NCI-H510A treated with DMSO at 0.1 percent for 48 hours (cell line): ENCODE measurements around the gene GNB5.
"Not testable (repeated sequence)": the region's sequence is repeated elsewhere in the genome, so short reads cannot be mapped to it uniquely, and the experiment has no call there.

Source experiments
- DNase-seq: peaks from one replicate; lab custom pipeline; 2025; lab: John Stamatoyannopoulos, UW

GNB5 gene

DNA sequence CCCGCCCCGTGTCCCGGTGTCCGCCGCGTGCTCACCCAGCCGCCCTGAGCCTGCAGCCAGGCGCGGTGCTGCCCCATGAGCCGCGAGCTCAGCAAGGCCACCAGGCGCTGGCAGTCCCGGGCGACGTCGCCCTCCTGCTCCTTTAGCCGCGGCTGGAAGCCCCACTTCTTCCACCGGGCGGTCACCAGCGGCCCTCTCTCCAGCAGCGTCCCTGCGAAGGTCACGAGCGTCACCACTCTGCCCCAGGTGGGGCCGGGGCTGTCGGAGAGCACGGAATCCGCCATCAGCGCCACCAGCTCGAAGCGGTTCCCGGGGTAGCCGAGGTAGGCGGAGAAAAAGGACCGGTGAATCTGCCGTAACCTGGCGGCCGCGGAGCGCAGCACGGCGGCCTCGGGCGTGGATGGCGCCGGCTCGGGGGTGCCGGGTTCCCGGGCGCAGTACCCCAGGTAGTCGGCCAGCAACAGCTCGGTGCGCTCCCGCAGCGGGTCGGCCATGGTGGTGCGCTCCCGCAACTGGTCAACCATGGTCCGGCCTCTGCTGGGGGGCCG lies 78.9 kb downstream of the GNB5 start:
- DNase-seq, result peak; percentile 2

DNA sequence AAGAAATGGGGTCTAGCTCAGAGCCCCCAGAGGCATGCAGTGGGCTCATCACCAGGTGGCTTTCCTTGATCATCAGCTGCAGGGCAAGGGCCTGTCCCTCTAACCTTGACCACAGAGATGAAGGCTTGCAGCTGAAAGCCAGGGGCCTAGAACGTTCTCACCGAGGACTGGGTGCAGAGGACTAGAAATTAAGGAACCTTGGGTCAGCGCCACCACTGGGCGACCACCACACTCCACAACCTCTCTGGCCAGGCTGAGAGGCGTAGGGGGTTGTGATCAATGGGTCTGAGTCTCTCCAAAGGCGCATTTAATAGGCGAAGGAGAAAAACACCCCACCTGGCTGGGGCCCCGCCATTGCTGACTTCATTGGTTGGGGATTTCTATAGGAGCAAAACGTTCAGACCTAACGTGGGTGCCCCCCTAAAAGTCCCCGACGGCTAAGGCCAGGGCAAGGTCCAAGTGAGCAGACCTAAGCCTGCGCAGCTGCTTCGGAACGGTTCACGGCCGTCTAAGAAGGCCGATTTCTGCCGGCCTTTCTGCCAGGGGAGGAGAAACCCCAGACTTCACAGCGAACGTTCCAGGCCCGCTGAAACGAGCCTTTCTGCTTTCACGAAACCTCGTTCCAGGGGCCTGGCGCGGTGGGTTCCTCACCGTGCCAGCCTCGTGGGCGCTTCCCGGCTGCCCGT lies 79.5 kb downstream of the GNB5 start:
- DNase-seq, result no peak

DNA sequence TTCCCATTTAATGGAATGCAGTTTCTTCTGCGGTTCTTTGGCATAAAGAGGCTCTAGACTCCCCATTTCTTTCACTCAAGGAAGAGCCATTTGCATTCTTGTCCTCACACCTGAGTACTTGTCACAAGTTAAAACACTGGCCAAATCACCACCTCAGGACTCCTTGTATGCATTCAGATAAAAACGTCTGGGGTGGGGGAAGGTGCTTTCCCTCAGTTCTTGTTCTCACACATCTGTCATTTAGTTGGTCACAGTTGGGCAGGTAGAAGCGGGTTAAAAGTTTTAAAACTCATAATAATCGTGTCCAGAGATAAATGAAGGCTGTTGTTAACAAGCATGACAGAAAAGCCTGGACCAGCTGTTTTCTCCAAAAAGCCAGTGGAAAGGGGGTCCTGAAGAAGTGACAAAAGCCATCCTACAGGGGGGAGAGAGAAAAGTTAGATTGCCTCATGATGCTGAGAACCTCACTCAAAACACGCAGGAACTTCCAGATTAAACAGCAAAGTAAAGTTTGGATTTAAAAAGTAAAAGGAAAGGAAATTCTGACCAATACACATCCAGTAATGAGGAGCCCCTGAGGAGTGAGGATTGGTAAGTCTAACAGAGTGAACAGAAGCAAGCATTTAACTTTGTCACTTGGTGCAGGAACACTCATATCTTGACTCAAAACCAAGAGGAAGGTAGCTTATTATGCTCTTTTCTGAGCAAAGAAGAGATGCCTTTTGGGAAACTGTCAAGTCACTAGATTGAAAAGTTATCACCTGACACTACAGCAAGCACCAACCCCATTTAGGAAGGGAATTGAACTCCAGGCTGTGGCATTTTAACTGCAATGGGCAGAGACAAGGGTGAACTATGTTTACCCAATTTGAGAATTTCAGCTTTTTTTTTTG lies 81.4 kb downstream of the GNB5 start:
- no peak for DNase-seq

DNA sequence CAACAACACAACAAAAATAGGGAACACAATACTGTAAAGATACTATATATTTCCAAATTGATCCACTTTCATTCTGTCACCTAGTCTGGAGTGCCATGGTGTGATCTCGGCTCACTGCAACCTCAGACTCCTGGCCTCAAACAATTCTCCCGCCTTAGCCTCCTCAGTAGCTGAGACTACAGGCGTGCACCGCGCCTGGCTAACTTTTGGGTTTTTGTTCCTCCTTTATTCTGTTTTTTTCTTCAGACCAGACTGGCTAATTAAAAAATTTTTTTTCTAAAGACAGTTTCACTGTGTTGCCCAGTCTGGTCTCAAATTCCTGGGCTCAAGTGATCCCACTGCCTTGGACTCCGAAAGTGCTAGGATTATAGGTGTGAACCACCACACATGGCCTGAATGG lies 84.0 kb downstream of the GNB5 start:
- DNase-seq, result no peak

DNA sequence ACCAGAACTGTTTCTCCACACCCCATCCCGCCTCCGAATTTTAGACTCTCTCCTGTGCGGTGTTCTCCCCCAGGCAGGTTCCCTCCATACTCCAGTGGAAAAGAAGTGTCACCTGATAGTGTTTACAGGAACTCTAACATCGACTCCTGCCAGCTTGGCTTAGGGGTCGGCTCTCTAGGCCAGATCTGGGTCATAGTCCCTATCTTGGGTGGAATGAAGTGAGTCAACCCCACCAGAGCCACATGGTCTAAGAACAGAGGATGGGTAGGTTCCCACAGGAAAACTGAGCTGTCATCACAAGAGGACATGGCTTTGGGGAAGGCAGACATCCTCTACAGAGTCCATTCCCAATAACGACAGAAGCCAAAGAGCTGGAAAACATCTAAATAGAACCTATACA lies 84.6 kb downstream of the GNB5 start:
- no peak for DNase-seq

DNA sequence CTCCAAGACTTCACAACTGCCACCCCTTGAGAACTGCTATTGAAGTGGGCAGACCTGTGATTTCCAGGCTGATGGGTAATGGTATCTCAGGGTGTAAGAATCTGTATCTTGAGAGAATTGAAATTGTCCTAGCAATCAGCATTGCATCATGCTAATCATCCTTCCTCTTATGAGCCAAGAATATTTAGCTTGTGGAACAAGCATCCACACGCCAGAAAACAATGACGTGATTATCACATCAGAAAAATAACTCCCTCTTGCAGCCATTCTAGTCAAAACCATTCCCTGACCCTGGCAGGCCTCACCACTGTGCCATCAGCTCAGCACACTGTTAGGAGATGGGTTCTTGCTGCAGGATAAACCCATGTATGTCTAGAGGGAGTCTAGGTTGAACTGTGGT lies 85.3 kb downstream of the GNB5 start:
- no peak for DNase-seq

DNA sequence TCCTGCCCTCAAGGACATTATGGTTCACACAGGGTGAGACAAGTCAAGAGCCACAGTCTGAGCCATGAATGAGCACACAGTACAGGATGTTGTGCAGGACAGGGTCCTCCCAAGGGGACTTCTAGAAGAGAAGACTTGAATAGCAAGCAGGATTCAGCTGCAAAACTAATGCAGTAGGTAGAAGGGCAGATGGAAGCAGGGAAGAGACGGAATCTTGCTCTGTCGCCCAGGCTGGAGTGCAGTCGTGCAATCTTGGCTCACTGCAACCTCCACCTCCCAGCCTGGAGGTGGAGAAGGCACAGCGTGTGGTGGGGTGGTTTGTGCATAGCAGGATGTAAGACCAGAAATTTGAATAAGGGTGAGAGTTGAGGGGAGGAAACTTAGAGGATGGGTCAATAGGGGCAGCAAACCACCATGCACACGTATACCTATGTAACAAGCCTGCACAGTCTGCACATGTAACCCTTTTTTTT lies 86.6 kb downstream of the GNB5 start:
- no peak for DNase-seq

DNA sequence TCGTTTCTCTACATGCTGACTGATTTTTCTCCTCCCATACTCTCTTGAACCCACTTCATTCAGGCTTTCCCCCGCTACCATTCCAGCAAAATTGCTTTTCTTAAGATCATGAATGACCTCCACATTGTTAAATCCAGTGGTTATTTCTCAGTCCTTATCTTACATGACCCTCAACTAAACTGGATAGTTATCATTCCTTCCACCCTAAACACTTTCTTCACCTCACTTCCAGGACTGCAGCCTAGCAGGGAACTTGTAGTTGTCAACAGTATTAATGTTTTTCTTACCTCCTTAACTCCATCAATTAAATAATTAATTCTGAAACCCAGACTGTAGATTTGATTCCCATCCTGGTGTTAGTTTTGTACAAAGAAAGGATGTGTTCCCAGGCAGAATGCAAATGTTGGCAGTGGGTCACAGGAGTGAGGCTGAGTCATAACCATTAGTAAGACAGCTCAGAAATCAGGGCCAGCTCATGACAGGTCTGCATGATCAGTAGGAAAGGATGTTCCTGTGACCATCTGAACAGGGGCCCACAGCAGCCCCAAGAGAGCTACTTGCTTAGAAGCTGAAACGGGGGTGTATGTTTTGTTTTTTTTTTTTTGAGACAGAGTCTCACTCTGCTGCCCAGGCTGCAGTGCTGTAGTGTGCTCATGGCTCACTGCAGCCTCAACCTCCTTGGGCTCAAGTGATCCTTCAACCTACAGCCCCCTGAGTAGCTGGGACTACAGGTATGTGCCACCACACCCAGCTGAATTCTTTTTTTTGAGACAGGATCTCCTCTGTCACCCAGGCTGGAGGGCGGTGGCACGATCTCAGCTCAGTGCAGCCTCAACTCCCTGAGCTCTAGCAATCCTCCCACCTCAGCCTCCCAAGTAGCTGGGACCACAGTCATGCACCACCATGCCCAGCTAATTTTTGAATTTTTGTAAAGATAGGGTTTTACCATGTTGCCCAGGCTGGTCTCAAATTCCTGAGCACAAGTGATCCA lies 87.7 kb downstream of the GNB5 start:
- DNase-seq, result no peak

DNA sequence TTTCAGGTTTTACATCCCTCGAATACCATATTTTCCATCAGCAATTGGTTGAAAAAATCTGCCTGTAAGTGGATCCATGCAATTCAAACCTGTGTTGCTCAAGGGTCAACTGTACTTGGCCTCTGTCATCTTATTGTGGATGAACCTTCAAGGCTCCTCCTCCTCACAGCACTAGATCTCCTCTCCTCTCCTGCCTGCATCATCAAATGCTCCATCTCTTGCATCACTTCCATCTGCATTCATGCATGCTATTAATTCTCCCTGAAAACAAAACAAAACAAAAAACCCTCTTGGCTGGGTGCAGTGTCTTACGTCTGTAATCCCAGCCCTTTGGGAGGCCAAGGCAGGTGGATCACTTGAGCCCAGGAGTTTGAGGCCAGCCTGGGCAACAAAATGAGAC lies 88.7 kb downstream of the GNB5 start:
- DNase-seq, result no peak

DNA sequence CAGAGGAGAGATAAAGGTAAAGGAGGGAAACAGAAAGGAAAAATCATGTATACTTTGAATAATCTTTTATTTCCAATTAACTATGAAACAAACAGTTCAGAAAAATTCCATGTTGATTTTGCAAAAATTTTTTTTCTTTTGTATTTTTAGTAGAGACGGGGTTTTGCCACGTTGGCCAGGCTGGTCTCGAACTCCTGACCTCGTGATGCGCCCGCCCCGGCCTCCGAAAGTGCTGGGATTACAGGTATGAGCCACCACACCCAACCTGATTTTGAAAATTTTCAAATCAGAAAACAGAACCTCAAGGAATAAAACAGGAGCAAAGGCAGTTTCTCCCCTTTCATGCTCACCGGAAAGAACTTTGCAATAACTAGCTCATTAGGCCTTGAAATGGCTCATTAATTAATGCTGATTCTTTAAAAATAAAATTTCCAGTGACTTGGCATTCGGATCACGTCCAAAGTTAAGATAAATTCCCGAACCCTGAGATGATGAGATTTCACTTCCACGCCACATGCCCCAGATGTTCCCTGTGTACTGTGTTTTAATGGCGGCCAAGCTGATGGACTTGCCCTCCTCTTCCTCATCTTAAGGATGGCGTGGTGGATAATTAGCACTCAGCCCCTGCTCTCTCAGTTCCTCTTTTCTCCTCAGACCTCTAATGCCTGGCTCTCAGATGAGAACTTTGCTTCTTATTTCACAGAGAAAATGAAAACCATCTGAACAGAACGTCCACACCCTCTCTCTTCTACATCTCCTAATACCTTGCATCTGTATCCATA lies 89.5 kb downstream of the GNB5 start:
- DNase-seq, result no peak

DNA sequence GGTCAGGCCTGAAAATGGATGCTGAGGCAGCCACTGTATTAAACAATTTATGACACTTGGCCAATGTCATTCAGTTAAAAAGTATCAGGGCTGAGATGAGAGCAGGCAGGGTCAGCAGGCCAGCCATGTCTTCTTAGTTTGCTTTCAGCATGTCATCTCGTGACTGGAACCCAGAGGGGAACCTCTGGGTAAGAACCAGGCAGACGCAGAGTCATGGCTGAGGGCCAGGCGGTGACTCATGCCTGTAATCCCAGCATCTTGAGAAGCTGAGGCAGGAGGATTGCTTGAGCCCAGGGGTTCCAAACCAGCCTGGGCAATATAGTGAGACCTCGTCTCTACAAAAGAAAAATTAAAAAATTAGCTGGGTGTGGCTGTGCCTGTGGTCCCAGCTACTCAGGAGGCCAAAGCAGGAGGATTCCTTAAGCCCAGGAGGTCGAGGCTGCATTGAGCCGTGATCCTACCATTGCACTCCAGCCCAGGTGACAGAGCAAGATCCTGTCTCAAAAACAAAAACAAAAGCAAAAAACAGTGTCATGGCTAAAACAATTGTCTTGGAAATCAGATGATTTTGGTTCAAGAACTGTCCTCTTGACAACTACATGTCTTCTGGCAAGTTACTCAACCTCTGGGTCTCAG lies 90.3 kb downstream of the GNB5 start:
- DNase-seq, result no peak

DNA sequence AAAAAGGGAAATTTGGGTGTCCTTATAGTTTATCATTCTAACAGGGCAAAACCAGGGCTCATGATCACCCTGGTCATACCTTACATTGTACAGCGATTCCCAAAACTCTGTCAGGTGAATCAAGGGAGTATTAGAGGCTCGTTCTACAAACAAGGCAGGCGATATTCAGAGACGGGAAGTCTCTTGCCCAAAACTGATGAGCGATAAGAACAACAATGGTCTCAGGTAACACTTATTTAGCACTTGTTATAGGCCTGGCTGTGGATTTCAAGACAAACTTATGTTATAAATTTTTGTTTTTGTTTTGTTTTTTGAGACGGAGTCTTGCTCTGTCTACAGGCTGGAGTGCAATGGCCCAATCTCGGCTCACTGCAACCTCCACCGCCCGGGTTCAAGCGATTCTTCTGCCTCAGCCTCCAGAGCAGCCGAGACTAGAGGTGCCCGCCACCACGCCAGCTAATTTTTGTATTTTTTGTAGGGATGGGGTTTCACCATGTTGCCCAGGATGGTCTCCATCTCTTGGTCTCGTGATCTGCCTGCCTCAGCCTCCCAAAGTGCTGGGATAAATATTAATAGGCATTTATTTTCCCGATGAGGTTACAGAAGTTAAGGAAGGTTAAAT lies 91.4 kb downstream of the GNB5 start:
- DNase-seq, result no peak

DNA sequence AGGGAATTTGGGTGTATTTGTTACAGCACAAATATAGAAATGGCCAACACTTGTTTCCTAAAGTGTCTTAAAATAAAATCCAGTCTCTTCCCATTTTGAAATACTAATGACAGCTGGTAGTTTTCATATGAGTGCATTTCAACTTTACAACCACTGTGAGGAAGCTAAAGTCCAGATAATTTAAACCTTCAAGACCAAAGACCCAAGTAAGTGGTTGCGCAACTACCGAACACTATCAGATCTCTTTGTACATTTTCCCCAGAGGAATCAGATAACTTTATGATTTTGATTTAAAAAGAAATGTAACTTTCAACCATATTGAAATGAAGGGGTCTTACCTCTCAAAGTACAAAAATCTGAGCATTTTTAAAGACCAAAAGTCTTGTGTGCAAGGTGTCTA lies 92.9 kb downstream of the GNB5 start:
- DNase-seq, result no peak

DNA sequence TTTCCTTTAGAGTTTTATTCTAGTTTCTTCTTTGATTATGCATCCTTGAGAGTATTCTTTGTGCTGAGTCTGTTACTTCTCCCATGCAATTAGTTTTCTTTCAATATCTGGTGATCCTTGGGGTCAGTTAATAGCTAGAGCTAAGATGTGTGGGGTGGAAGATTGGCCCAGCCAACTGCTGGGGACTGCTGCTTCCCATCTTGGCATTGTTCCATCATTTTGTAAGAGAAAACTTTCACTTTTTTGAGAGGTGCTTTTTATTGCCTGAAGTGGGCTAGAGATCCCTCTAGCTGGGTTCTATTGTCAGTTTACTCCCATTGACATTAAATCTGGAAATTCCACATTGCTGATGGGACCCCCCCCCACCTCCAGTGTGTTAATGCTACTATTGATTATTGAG lies 94.0 kb downstream of the GNB5 start:
- no peak for DNase-seq

DNA sequence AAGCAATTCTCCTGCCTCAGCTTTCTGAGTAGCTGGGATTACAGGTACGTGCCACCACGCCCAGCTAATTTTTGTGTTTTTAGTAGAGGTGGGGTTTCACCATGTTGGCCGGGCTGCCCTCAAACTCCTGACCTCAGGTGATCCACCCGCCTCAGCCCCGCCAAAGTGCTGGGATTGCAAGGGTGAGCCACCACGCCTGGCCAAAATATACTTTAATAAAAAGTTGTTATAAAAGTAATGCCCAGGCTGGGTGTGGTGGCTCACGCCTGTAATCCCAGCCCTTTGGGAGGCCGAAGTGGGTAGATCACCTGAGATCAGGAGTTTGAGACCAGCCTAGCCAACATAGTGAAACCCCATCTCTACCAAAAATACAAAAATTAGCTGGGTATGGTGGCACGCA lies 94.7 kb downstream of the GNB5 start:
- not testable (repeated sequence) for DNase-seq

DNA sequence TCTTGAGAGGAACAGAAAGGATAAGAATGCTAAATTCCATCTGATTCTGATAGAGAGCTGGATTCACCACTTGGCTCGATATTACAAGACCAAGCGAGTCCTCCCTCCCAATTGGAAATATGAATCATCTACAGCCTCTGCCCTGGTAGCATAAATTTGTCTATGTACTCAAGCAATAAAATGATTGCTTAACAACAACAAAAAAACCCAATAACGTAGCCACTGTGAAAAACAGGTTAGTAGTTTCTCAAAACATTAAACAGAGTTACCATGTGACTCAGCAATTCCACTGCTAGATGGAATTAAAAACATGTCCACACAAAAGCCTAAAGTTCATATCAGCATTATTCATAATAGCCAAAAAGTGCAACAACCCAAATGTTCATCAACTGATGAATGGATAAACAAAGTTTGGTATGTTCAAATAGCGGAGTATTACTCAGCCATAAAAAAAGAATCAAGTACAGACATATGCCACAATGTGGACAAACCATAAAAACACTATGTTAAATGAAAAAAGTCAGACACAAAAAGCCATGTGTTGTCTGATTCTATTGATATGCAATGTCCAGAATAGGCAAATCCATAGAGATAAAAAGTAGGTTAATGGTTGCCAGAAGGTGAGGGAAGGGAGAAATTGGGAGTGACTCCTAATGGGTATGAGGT lies 95.5 kb downstream of the GNB5 start:
- no peak for DNase-seq

DNA sequence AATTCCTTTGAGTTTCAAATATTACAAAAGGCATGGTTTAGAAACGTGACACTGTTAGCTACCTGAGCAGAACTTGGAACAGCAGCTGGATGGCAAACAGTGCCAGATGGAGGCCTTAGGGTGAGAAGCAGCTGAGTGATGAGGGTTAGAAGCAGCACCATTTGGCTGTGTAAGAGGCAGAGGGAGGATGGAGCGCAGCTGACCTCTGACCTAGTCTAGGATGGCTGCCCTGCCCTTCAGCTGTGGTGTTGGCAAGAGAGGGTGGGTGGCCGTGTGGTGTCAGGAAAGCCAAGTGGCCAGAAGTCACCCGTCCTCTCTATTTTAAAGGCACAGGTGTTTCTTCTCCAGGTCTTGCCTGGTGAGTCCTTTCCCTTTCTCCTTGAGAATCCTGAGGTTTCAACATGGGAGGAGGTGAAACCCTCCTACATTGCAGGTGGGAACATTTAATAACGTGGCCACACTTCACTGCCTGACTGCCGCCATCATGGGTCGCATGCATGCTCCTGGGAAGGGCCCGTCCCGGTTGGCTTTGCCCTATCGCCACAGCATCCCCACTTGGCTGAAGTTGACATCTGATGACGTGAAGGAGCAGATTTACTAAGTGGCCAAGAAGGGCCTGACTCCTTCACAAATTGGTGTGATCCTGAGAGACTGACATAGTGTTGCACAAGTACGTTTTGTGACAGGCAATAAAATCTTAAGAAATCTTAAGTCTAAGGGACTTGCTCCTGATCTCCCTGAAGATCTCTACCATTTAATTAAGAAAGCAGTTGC lies 96.2 kb downstream of the GNB5 start:
- DNase-seq, result no peak

DNA sequence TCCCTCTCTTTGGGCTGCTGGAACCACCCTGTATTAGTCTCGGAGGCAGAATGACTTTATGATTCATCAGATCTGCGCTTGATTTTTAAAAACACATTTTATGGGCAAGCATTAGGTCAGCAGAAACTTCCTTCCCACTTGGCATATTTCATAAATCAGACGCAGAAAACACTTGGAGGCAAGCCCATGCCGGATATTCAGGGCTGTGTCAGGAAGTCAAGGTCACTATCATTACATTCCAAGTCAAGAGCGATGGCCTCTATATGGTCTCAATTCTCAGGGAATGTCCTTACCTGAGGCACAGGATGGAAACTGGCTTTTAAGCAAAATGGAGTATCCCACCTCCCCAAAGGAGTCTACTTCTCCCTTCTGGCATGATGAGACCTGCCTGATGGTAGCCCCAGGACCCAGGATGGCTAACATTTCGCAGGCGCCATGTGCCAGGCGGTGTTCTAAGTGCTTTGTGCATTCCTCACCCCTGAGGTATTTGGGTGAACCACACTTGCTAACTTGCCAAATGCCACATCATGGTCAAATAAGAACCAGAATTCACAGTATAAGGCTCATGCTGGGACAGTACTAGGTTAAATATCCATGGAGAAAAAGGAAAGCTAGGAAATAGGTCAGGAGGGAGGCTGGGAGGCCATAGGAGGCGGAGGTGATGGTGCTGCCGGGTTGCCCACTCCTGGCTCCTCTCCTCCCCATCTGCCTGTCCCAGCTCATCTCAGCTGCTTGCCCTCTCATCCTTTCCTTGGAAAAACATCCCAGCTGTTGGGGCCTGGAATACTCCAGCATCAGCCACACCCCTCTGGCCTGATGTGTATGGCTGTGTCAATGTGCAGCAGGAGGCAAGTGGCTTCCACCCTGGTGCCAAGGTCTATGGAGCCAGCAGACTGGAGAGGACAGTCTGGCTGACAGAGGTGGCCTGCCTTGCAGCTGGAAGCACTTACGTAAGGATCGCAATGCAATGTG lies 97.4 kb downstream of the GNB5 start:
- DNase-seq, result no peak
